Neural crest cell (in vitro differentiated cells): Measurements from ENCODE around the gene PACS2. TPM values are rescaled to one million over a fixed set of nuclear protein-coding genes. Genes with fewer than 3 reads are reported as not detected.

Source experiments
- DNase-seq: peaks from one replicate; pipeline ENCODE4 v3.0.0; 2021; ENCODE audit warnings: low read depth, mixed read lengths, low spot score
- H3K27ac Mint-ChIP-seq: one replicate; pipeline ENCODE4 v1.8.0; 2021; ENCODE audit warnings: mild to moderate bottlenecking, mixed read lengths; ENCODE audit not compliant: unreplicated experiment
- H3K27me3 Mint-ChIP-seq: 2 replicates; pipeline ENCODE4 v1.8.0; 2021; ENCODE audit warnings: low read depth, mild to moderate bottlenecking, mixed read lengths
- H3K36me3 Mint-ChIP-seq: 2 replicates; pipeline ENCODE4 v1.8.0; 2021; ENCODE audit warnings: low read depth, mild to moderate bottlenecking, mixed read lengths
- H3K4me1 Mint-ChIP-seq: 2 replicates; pipeline ENCODE4 v1.8.0; 2021; ENCODE audit warnings: mixed read lengths
- H3K4me3 Mint-ChIP-seq: one replicate; pipeline ENCODE4 v1.8.0; 2021; ENCODE audit warnings: mild to moderate bottlenecking, mixed read lengths
- H3K9me3 Mint-ChIP-seq: 2 replicates; pipeline ENCODE4 v1.8.0; 2021; ENCODE audit warnings: mixed read lengths
- total RNA-seq: library from RNA; stranded (reverse); gene quantifications from 2 replicates; pipeline ENCODE4 v1.2.1, GENCODE V29; 2021
- TF ChIP-seq, protein P1 (sequence below): fragments of 200-600 bp; sonication (generic); conservative IDR thresholded peaks from 2 replicates; pipeline ENCODE4 v1.5.0; 2021; ENCODE audit warnings: antibody characterized with exemption, mild to moderate bottlenecking

The PACS2 gene
- total RNA-seq, 1 donor from 2014 or later, result 104 TPM

DNA sequence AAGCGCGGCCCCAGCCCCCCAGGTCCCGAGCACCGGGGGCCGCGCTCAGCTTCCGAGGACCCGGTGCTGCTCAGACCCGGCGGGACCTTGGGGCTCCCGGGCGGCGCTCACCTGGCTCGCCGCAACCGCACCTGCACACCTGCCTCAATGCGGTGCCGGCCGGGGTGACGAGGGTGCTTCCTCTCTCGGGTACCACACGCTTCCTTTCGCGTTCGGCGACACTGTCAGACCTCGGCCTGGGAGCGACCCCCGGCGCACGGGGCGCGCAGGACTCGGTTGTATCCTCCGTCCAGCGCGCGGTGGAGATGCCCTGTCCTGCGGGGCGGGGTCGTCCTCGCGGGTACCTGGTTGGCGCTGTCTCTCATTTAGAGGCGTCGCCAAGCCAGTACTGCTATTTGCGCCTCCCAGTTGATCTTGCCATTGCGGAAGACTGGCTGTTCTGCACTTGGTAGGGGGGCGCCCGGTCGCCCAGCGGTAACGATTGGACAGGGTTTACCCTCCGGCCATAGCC is 718 bp downstream of the PACS2 start:
- no peak overlapping the region for H3K27ac Mint-ChIP-seq
- DNase-seq, result no peak
- peaks cover 15% of the 10 kb centered on the region for H3K4me1 Mint-ChIP-seq
- no peaks in the 10 kb centered on the region for H3K9me3 Mint-ChIP-seq
- TF ChIP-seq, protein P1, sequence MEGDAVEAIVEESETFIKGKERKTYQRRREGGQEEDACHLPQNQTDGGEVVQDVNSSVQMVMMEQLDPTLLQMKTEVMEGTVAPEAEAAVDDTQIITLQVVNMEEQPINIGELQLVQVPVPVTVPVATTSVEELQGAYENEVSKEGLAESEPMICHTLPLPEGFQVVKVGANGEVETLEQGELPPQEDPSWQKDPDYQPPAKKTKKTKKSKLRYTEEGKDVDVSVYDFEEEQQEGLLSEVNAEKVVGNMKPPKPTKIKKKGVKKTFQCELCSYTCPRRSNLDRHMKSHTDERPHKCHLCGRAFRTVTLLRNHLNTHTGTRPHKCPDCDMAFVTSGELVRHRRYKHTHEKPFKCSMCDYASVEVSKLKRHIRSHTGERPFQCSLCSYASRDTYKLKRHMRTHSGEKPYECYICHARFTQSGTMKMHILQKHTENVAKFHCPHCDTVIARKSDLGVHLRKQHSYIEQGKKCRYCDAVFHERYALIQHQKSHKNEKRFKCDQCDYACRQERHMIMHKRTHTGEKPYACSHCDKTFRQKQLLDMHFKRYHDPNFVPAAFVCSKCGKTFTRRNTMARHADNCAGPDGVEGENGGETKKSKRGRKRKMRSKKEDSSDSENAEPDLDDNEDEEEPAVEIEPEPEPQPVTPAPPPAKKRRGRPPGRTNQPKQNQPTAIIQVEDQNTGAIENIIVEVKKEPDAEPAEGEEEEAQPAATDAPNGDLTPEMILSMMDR, result no peak
- no peaks in the 10 kb centered on the region for H3K27me3 Mint-ChIP-seq
- peak overlapping the region; percentile 86 for H3K4me3 Mint-ChIP-seq
- no peaks in the 10 kb centered on the region for H3K36me3 Mint-ChIP-seq

DNA sequence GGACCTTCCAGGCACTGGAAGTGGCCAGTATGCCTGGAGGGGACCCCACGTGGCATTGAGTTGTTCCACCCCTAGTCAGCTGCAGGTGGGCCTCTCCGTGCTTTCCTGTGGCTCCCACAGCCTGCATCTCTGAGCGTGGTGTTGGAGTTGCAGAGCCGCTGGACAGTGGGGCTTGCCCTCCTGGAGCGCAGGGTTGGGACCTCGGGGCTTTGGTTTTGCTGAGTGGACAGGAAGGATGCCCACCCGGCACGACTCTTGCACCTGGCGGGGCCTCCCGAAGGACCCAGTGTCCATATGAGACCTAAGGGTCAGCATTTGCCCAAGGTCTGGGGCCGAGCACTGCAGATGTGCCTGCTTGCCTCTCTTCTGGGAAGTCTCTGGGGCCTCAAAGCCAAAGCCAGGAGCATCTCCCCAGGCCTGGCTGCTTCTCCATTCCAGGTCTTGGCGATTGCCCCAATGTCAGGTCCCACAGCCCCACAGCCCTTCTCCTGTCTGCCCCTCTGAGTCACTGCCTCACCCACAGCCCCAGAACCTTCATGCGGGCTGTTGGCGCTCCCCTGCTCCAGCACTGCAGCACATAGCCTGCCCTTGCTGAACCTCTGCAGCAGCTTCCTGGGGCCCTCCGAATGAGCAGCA is 1.5 kb downstream of the PACS2 start:
- TF ChIP-seq, protein P1, result no peak
- no peak overlapping the region for H3K27ac Mint-ChIP-seq
- peak overlapping the region; percentile 86 for H3K4me3 Mint-ChIP-seq
- H3K4me1 Mint-ChIP-seq, result peaks cover 15% of the 10 kb centered on the region
- no peaks in the 10 kb centered on the region for H3K9me3 Mint-ChIP-seq
- H3K27me3 Mint-ChIP-seq, result no peaks in the 10 kb centered on the region
- no peak for DNase-seq
- H3K36me3 Mint-ChIP-seq, result no peaks in the 10 kb centered on the region

DNA sequence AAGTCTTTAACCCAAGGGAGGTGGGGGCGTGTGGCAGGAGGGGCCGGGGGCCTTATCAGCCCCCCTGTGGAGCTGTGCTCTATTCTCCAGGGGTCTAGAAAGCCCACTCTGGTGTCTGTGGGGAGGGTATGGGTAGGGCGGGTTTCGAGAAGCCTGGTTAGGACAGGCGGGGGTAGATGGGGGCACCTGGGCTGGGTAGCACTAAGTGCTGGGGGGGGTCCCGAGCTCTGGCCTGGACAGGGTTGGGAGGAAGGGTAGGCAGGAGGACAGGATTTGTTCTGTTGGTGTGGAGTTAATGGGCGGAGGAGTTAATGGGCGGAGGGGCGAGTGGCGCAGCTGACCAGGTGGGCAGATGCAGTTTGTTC is 2.0 kb downstream of the PACS2 start:
- DNase-seq, result no peak
- Mint-ChIP-seq H3K4me3 (peak overlapping the region; percentile 86), H3K27me3 (no peaks in the 10 kb centered on the region), H3K36me3 (no peaks in the 10 kb centered on the region), H3K9me3 (no peaks in the 10 kb centered on the region), H3K4me1 (peaks cover 15% of the 10 kb centered on the region), H3K27ac (no peak overlapping the region)
- TF ChIP-seq, protein P1, result no peak

DNA sequence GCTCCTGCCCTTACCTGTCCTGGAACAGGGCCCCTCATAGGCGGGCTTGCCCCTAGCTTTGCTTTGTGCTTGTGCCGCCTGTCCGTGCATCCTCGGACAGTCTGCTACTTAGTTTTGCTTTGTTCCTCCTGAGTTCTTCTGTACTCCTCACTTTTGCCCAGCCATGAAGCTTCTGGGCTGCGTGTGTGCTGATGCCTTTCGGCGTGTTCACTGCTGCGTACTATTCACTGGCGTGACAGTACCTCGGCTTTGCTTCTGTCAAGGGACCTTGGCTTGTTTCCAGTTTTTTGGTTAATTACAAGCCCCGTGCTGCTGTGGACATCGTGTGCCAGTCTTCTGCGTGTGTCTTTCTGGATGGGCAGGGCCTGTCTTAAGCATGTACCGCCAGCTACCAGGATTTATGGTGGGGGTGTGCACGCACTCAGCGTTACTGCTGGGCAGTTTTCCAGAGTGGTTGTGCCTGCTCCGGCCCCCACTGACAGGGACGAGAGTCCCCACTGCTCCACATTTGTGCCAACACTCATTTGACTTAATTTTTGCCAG is 2.5 kb downstream of the PACS2 start:
- Mint-ChIP-seq H3K4me3 (peak overlapping the region; percentile 86), H3K9me3 (no peaks in the 10 kb centered on the region), H3K4me1 (peaks cover 15% of the 10 kb centered on the region), H3K36me3 (no peaks in the 10 kb centered on the region), H3K27ac (no peak overlapping the region), H3K27me3 (no peaks in the 10 kb centered on the region)
- TF ChIP-seq, protein P1, result no peak
- DNase-seq, result no peak

DNA sequence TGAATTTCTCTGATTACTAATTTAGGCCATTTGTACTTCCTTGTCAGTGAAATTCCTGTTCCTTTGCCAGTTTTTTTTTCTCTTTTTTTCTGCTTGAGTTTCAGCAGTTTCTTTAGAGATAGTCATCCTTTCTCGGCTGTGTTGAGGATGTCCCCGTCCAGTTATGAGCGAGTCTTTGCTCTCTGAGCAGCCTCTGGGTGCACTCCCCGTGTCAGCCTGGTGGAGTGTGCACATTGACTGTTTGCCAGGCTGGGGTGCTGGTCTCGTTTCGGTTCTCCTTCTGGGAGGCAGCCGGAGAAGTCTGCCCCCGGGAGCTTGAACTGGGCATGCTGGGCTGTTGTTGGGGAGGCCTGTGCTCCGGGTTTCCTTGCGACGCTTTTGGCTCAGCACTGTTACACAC is 3.0 kb downstream of the PACS2 start:
- Mint-ChIP-seq H3K36me3 (peaks cover 1% of the 10 kb centered on the region), H3K27me3 (no peaks in the 10 kb centered on the region), H3K4me3 (peak overlapping the region; percentile 86), H3K27ac (no peak overlapping the region), H3K9me3 (no peaks in the 10 kb centered on the region), H3K4me1 (peaks cover 15% of the 10 kb centered on the region)
- DNase-seq, result no peak
- TF ChIP-seq, protein P1, result no peak
